Measurements from ENCODE around the gene SCAF1. TPM values are rescaled to one million over a fixed set of nuclear protein-coding genes. Genes with fewer than 3 reads are reported as not detected.
A peak's percentile ranks its signal among the peaks of the same experiment; 100 is the strongest.

SCAF1 gene
- total and polyA plus RNA-seq, 9 of the 15 experiments (the other 6 are each of a cell fraction or from before 2014, with no cell fraction given) = 0.20 to 79.0 (median 4.9) TPM

DNA sequence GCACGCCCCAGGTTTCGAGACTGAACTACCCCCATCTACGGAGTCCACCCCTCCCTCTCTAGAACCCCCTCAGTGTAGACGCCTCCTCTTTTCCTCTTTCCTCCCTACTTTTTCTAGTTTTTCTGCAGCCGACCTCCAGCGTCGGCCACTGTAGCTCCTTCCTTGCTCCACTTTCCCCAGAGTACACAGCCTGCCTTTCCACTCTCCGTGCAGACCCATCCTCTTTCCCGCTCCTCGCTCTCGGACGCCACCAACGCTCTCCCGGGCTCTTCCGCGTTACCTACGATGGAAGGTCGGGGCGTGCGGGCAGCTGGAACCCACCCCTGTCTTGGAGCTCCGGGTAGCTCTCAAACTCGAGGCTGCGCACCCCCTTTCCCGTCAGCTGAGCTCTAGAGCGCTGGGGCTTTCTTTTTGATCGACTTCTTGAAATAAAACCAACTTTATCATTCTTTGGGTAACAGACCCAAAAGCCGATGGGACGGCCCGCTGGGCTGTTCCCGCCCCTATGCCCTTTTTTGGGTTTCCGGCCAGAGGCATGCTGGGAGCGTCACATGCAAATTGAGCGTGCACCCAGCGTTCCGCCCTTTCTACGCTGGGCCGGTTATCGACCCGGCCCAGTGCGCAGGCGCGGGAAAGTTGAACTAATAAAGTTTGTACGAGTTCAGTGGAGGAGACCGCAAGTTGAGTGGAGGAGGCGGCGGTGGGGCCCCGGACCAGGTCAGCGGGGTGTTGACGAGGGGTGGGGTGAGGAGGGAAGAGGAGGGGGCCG lies 23.5 kb downstream of the SCAF1 start, which contains the start of the genes BCL2L12 and IRF3 (continued):
- TF ChIP-seq ZNF280A (IDR thresholded peaks at IDR 0.05; ENCODE audit: low read depth, partially characterized antibody) (no peak), NEUROD1 (IDR thresholded peaks at IDR 0.05; ENCODE audit: borderline replicate concordance, low read depth, low read length, partially characterized antibody) (peak; percentile 47), TSC22D4 (tag; IDR thresholded peaks at IDR 0.05) (no peak), CREB1 (IDR thresholded peaks at IDR 0.05) (peak; percentile 40; the same call in 1 of the 2 replicates), CREB1 (CRISPR knock-in tag; IDR thresholded peaks at IDR 0.05) (0 out of 2 replicates have a peak, but pooled peaks have one; percentile 29), NCOA4 (IDR thresholded peaks at IDR 0.05; ENCODE audit: partially characterized antibody) (no peak), ELF1 (tag; IDR thresholded peaks at IDR 0.05) (peak; percentile 89), EGR1 (conservative IDR thresholded peaks at IDR 0.05) (peak; percentile 53), CC2D1A (IDR thresholded peaks at IDR 0.05) (0 out of 2 replicates have a peak, but pooled peaks have one; percentile 28), HMGN3 (IDR thresholded peaks at IDR 0.05; ENCODE audit: borderline replicate concordance, extremely low read depth, insufficient read length, low read depth, low read length) (peak; percentile 29), HES1 (IDR thresholded peaks at IDR 0.05; ENCODE audit: low read depth) (0 out of 2 replicates have a peak, but pooled peaks have one; percentile 5), ZNF23 (CRISPR knock-in tag; IDR thresholded peaks at IDR 0.05) (no peak), JUN (IDR thresholded peaks at IDR 0.05; ENCODE audit: borderline replicate concordance, low read depth, low read length) (no peak), JUN (CRISPR knock-in tag; IDR thresholded peaks at IDR 0.05; ENCODE audit: borderline replicate concordance) (no peak), BMI1 (IDR thresholded peaks at IDR 0.05; ENCODE audit: low read length) (no peak)
- TF ChIP-seq, protein P1, sequence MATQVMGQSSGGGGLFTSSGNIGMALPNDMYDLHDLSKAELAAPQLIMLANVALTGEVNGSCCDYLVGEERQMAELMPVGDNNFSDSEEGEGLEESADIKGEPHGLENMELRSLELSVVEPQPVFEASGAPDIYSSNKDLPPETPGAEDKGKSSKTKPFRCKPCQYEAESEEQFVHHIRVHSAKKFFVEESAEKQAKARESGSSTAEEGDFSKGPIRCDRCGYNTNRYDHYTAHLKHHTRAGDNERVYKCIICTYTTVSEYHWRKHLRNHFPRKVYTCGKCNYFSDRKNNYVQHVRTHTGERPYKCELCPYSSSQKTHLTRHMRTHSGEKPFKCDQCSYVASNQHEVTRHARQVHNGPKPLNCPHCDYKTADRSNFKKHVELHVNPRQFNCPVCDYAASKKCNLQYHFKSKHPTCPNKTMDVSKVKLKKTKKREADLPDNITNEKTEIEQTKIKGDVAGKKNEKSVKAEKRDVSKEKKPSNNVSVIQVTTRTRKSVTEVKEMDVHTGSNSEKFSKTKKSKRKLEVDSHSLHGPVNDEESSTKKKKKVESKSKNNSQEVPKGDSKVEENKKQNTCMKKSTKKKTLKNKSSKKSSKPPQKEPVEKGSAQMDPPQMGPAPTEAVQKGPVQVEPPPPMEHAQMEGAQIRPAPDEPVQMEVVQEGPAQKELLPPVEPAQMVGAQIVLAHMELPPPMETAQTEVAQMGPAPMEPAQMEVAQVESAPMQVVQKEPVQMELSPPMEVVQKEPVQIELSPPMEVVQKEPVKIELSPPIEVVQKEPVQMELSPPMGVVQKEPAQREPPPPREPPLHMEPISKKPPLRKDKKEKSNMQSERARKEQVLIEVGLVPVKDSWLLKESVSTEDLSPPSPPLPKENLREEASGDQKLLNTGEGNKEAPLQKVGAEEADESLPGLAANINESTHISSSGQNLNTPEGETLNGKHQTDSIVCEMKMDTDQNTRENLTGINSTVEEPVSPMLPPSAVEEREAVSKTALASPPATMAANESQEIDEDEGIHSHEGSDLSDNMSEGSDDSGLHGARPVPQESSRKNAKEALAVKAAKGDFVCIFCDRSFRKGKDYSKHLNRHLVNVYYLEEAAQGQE (IDR thresholded peaks at IDR 0.05; ENCODE audit: borderline replicate concordance) = no peak
- TF ChIP-seq, protein P1 (CRISPR knock-in tag; IDR thresholded peaks at IDR 0.05; ENCODE audit: low read depth) = no peak

Data from K562 (cell line).